ENCODE results near the gene CFAP70. TPM values are rescaled to one million over a fixed set of nuclear protein-coding genes. Genes with fewer than 3 reads are reported as not detected.
A peak's percentile ranks its signal among the peaks of the same experiment; 100 is the strongest.

CFAP70 gene
- total RNA-seq, 1 experiment from 2014 or later, result 1.2 TPM

DNA sequence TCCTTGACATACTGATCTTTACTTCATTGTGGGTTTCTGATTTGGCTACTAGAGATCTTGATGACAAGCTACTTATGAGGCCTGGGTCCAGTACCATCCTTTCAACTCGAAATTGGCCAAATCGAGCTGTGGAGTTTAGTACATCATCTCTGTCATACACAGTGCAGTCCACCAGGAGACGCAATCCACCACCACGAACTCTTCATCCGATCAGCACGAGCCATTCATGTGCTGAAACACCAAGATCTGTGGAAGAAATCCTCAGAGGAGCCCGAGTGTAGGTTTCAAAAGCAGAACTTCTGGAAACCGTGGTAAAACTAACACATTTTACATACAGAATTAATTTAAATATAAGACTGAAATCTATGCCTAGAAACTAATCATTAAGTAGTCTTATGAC lies 125.8 kb downstream of the CFAP70 start:
- Mint-ChIP-seq H3K4me3 (ENCODE audit: low read depth, unreplicated experiment) (no peak overlapping the region), H3K4me1 (ENCODE audit: low read depth, unreplicated experiment) (no peaks in the 10 kb centered on the region), H3K27me3 (ENCODE audit: unreplicated experiment) (no peaks in the 10 kb centered on the region), H3K36me3 (ENCODE audit: insufficient read depth, unreplicated experiment) (peaks cover 52% of the 10 kb centered on the region), H3K9me3 (ENCODE audit: low read depth, unreplicated experiment) (no peaks in the 10 kb centered on the region), H3K27ac (ENCODE audit: unreplicated experiment) (no peak overlapping the region)
- intact Hi-C loops (cut with micrococcal nuclease; ENCODE audit: unreplicated experiment), result no loop called here
- TF ChIP-seq, protein P1, sequence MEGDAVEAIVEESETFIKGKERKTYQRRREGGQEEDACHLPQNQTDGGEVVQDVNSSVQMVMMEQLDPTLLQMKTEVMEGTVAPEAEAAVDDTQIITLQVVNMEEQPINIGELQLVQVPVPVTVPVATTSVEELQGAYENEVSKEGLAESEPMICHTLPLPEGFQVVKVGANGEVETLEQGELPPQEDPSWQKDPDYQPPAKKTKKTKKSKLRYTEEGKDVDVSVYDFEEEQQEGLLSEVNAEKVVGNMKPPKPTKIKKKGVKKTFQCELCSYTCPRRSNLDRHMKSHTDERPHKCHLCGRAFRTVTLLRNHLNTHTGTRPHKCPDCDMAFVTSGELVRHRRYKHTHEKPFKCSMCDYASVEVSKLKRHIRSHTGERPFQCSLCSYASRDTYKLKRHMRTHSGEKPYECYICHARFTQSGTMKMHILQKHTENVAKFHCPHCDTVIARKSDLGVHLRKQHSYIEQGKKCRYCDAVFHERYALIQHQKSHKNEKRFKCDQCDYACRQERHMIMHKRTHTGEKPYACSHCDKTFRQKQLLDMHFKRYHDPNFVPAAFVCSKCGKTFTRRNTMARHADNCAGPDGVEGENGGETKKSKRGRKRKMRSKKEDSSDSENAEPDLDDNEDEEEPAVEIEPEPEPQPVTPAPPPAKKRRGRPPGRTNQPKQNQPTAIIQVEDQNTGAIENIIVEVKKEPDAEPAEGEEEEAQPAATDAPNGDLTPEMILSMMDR (IDR thresholded peaks at IDR 0.05; ENCODE audit: unreplicated experiment), result no peak
- CTCF ChIA-PET, result no interaction called here
- BruUV-seq (replicated peaks), result no TSS peak
- DNase-seq, result no peak

DNA sequence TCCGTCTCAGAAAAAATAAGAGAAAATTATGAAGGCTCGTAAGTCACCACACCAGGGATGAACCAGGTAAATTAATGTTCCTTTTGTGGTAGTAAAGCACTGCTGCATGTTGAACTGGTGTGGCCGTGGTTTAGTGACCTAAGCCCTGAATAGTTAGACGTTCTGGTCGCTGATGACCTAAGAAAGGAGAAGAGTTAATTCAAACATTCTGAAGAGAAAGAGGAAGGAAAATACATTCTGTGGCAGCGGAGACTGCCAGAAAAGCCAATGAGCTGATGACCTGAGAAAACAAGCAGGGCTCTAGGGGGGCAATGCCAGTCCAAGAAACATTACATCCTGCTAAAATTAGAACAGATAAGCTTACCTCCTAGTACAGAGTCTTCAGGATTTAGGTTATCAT lies 129.1 kb downstream of the CFAP70 start:
- intact Hi-C loops (cut with micrococcal nuclease; ENCODE audit: unreplicated experiment), result no loop called here
- H3K4me1 Mint-ChIP-seq (ENCODE audit: low read depth, unreplicated experiment), result no peaks in the 10 kb centered on the region
- peaks cover 31% of the 10 kb centered on the region for H3K36me3 Mint-ChIP-seq (ENCODE audit: insufficient read depth, unreplicated experiment)
- H3K4me3 Mint-ChIP-seq (ENCODE audit: low read depth, unreplicated experiment), result no peak overlapping the region
- no TSS peak for BruUV-seq (replicated peaks)
- TF ChIP-seq, protein P1 (IDR thresholded peaks at IDR 0.05; ENCODE audit: unreplicated experiment), result no peak
- CTCF ChIA-PET, result no interaction called here
- no peaks in the 10 kb centered on the region for H3K27me3 Mint-ChIP-seq (ENCODE audit: unreplicated experiment)
- peak overlapping the region; percentile 46 for H3K27ac Mint-ChIP-seq (ENCODE audit: unreplicated experiment)
- DNase-seq, result no peak
- no peaks in the 10 kb centered on the region for H3K9me3 Mint-ChIP-seq (ENCODE audit: low read depth, unreplicated experiment)

DNA sequence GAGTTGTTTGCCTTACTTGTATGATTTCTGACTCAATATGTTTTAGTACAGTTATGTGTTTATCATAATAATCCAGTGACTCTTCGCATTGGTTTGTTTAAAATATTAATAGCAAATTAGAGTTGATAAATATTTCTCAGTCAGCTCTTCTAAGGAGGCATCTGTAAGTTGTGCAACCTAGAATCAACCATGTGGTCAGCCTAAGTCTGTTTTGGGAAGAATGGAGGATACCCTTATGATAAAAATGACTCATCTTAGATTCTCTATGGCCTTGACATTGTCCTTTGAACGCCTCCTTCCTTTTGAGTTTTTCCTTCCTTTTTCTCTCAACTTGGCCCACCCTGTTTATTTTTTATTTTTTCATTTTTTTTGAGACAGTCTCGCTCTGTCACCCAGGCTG lies 130.4 kb downstream of the CFAP70 start:
- BruUV-seq (replicated peaks), result no TSS peak
- Mint-ChIP-seq H3K9me3 (ENCODE audit: low read depth, unreplicated experiment) (no peaks in the 10 kb centered on the region), H3K4me1 (ENCODE audit: low read depth, unreplicated experiment) (no peaks in the 10 kb centered on the region), H3K27me3 (ENCODE audit: unreplicated experiment) (no peaks in the 10 kb centered on the region), H3K27ac (ENCODE audit: unreplicated experiment) (no peak overlapping the region), H3K36me3 (ENCODE audit: insufficient read depth, unreplicated experiment) (peaks cover 22% of the 10 kb centered on the region), H3K4me3 (ENCODE audit: low read depth, unreplicated experiment) (no peak overlapping the region)
- CTCF ChIA-PET, result no interaction called here
- TF ChIP-seq, protein P1 (IDR thresholded peaks at IDR 0.05; ENCODE audit: unreplicated experiment), result no peak
- intact Hi-C loops (cut with micrococcal nuclease; ENCODE audit: unreplicated experiment), result no loop called here
- no peak for DNase-seq

DNA sequence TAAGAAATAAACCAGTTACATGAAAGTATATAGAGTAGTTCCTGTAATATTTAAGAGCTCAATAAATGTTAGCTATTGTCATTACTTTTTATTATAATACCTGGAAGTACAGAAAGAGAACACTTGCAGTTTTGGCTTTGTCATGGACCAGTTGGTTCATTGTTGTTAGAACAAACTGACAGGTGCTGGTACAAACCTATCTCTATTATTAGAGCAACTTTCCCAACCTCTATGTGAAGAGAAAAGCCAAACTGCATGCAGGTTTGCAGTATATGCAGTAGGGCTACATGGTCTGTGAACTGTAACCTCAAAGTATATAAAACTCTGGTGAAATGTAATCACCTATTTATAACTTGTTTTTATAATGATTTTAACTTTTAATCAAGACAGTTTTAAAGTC lies 132.0 kb downstream of the CFAP70 start:
- no peaks in the 10 kb centered on the region for H3K4me1 Mint-ChIP-seq (ENCODE audit: low read depth, unreplicated experiment)
- intact Hi-C loops (cut with micrococcal nuclease; ENCODE audit: unreplicated experiment), result no loop called here
- no peaks in the 10 kb centered on the region for H3K9me3 Mint-ChIP-seq (ENCODE audit: low read depth, unreplicated experiment)
- H3K27ac Mint-ChIP-seq (ENCODE audit: unreplicated experiment), result no peak overlapping the region
- TF ChIP-seq, protein P1 (IDR thresholded peaks at IDR 0.05; ENCODE audit: unreplicated experiment), result no peak
- no peaks in the 10 kb centered on the region for H3K27me3 Mint-ChIP-seq (ENCODE audit: unreplicated experiment)
- DNase-seq, result no peak
- H3K4me3 Mint-ChIP-seq (ENCODE audit: low read depth, unreplicated experiment), result no peak overlapping the region
- CTCF ChIA-PET, result no interaction called here
- no TSS peak for BruUV-seq (replicated peaks)
- H3K36me3 Mint-ChIP-seq (ENCODE audit: insufficient read depth, unreplicated experiment), result peaks cover 17% of the 10 kb centered on the region

Measured in Calu3 (cell line).